ENCODE results near the gene LGSN. TPM values are rescaled to one million over a fixed set of nuclear protein-coding genes. Genes with fewer than 3 reads are reported as not detected.
"Not testable (repeated sequence)": the region's sequence is repeated elsewhere in the genome, so short reads cannot be mapped to it uniquely, and the experiment has no call there.

LGSN gene
- total and polyA plus RNA-seq, 4 donors: 0.03 to 0.33 (median 0.22) TPM

DNA sequence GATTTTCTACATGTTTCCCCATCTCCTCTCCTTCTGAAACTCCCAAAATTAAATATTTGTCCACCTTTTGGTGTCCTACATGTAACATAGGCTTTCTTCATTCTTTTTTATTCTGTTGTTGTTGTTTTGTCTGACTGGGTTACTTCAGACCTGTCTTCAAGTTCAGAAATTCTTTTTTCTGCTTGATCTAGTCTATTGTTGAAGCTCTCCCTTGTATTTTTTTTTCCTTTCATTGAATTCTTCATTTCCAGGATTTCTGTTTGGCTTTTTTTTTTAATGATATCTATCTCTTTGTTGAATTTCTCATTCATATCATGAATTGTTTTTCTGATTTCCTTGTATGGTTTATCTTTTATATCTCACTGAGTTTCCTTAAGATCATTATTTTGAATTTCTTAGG is 20.6 kb upstream of the LGSN start:
- no peaks in the 10 kb centered on the region for H3K27me3 ChIP-seq (ENCODE audit: control insufficient read depth in 4 of 4, insufficient read depth in 4 of 4, low read length in 3 of 4)
- no peak overlapping the region for H3K9ac ChIP-seq (ENCODE audit: low read depth in 1 of 2, low read length in 2 of 2)
- H3K4me1 ChIP-seq (ENCODE audit: control insufficient read depth in 4 of 4, insufficient read depth in 4 of 4, low read length in 3 of 4): no peaks in the 10 kb centered on the region
- no peak overlapping the region for H3K4me3 ChIP-seq (ENCODE audit: low read depth in 1 of 3, low read length in 3 of 3)
- H3K9me3 ChIP-seq (ENCODE audit: control insufficient read depth in 4 of 4, low read length in 3 of 4): peaks cover 0 to 3% (median 0%) of the 10 kb centered on the region in 4 donors
- no peak for TF ChIP-seq TAF1 (conservative IDR thresholded peaks at IDR 0.05)
- TF ChIP-seq EGR1 (IDR thresholded peaks at IDR 0.05; ENCODE audit: low read depth in 2 of 2): no peak
- no peak for TF ChIP-seq YY1 (IDR thresholded peaks at IDR 0.05)
- no peak for TF ChIP-seq FOXA1 (IDR thresholded peaks at IDR 0.05)
- TF ChIP-seq HNF4A (conservative IDR thresholded peaks at IDR 0.05): no peak
- no peak for TF ChIP-seq SP1 (IDR thresholded peaks at IDR 0.05)
- TF ChIP-seq HNF4G (IDR thresholded peaks at IDR 0.05): no peak
- TF ChIP-seq, protein P1, sequence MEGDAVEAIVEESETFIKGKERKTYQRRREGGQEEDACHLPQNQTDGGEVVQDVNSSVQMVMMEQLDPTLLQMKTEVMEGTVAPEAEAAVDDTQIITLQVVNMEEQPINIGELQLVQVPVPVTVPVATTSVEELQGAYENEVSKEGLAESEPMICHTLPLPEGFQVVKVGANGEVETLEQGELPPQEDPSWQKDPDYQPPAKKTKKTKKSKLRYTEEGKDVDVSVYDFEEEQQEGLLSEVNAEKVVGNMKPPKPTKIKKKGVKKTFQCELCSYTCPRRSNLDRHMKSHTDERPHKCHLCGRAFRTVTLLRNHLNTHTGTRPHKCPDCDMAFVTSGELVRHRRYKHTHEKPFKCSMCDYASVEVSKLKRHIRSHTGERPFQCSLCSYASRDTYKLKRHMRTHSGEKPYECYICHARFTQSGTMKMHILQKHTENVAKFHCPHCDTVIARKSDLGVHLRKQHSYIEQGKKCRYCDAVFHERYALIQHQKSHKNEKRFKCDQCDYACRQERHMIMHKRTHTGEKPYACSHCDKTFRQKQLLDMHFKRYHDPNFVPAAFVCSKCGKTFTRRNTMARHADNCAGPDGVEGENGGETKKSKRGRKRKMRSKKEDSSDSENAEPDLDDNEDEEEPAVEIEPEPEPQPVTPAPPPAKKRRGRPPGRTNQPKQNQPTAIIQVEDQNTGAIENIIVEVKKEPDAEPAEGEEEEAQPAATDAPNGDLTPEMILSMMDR (IDR thresholded peaks at IDR 0.05; ENCODE audit: low read depth, low read length, missing input control): no peak
- TF ChIP-seq ATF3 (IDR thresholded peaks at IDR 0.05): no peak
- no peak for TF ChIP-seq JUND (IDR thresholded peaks at IDR 0.05)
- TF ChIP-seq, protein P2, sequence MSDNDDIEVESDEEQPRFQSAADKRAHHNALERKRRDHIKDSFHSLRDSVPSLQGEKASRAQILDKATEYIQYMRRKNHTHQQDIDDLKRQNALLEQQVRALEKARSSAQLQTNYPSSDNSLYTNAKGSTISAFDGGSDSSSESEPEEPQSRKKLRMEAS (IDR thresholded peaks at IDR 0.05): no peak
- TF ChIP-seq REST (IDR thresholded peaks at IDR 0.05): no peak
- no peak for TF ChIP-seq ZBTB33 (IDR thresholded peaks at IDR 0.05)
- no peak overlapping the region for H3K27ac ChIP-seq (ENCODE audit: low read depth in 1 of 2, low read length in 2 of 2)
- H3K36me3 ChIP-seq (ENCODE audit: control insufficient read depth in 4 of 4, insufficient read depth in 3 of 4, low read depth in 1 of 4, low read length in 3 of 4): no peaks in the 10 kb centered on the region
- DNase-seq (ENCODE audit: low spot score): no peak

DNA sequence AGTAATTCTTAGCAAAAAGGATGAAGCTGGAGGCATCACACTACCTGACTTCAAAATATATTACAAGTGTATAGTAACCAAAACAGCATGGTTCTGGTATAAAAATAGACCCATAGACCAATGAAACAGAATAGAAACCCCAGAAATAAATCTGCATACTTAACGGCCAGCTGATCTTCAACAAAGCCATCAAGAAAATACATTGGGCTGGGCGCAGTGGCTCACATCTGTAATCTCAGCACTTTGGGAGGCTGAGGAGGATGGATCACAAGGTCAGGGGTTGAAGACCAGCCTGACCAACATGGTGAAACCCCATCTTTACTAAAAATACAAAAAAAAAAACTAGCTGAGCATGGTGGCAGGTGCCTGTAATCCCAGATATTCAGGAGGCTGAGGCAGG is 14.9 kb upstream of the LGSN start:
- 91% methylated on average over 2 of the region's 2 CpGs for WGBS

More for the DNA sequence above, 14.9 kb upstream of the LGSN start:
- H3K27ac ChIP-seq (ENCODE audit: low read depth in 1 of 2, low read length in 2 of 2); H3K4me1 ChIP-seq (ENCODE audit: control insufficient read depth in 4 of 4, insufficient read depth in 4 of 4, low read length in 3 of 4); H3K9me3 ChIP-seq (ENCODE audit: control insufficient read depth in 4 of 4, low read length in 3 of 4); H3K27me3 ChIP-seq (ENCODE audit: control insufficient read depth in 4 of 4, insufficient read depth in 4 of 4, low read length in 3 of 4); H3K4me3 ChIP-seq (ENCODE audit: low read depth in 1 of 3, low read length in 3 of 3); H3K36me3 ChIP-seq (ENCODE audit: control insufficient read depth in 4 of 4, insufficient read depth in 3 of 4, low read depth in 1 of 4, low read length in 3 of 4); H3K9ac ChIP-seq (ENCODE audit: low read depth in 1 of 2, low read length in 2 of 2); DNase-seq (ENCODE audit: low spot score): not testable (repeated sequence)
